AG20443 (cell line): ENCODE measurements around the gene SIPA1L2.

ENCODE experiments used
- DNase-seq: peaks from one replicate; pipeline ENCODE4 v3.0.0; 2012; ENCODE audit warnings: low spot score, mixed read lengths

Gene SIPA1L2

DNA sequence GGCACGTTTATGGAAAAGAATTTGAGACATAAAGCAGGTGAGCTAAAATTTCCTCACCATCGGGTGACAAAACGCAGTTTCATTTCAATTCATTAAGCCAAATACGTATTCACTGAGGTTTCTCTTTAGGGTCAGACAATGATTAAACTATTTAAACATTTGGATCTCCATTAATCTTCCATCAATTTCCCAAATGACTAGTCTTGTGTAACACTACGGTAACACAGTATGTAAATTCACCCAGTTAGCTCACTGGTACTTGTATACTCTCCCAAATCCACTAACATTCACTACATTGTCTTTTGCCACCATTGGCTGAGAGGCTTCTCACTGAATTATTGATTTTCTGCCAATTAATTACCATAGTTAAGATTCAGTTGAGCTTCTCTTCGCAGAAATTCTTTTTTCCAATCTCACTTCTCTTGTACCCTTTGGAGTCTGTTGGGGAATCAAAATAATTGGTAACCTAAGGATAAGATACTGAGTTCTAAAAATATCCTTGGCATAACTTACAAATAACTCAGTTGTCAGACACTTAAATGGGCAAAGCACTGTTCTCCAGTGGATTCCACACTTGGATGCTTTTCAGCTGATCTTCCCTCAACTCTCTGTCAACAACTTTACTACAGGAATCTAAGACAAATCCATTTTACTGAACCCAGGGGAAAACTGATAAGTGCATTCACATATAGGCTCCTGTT, 40.7 kb downstream of the SIPA1L2 start:
- no peak for DNase-seq

DNA sequence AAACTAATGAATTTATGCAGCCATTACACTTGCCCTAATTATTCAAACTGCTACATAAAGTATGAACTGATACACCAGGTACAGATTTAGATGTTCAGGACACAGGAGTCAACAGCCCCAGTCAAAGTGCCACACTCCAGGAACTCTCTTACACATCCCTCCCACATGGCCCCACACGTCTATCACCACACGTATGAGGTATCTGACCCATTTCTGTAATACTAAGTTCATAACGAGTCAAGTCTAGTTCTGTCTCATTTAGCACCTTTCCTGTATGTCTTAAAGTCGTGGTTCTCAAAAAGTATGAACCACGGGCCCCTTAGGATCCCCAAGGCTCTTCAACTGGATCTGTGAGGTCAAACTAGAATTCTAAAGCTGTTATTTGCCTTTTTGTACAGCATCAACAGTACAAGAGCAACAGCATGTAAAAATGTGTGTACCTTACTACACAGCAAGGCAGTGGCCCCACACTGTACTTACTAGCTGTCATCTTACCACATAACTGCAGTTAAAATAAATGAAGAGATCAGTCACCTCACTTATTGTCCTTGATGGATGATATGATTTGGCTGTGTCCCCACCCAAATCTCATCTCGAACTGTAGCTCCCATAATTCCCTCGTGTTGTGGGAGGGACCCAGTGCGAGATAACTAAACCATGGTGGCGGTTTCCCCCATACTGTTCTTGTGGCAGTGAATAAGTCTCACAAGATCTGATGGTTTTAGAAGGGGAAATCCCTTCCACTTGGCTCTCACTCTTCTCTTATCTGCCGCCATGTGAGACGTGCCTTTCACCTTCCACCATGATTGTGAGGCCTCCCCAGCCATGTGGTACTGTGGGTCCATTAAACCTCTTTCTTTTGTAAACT, 42.6 kb downstream of the SIPA1L2 start:
- no peak for DNase-seq

DNA sequence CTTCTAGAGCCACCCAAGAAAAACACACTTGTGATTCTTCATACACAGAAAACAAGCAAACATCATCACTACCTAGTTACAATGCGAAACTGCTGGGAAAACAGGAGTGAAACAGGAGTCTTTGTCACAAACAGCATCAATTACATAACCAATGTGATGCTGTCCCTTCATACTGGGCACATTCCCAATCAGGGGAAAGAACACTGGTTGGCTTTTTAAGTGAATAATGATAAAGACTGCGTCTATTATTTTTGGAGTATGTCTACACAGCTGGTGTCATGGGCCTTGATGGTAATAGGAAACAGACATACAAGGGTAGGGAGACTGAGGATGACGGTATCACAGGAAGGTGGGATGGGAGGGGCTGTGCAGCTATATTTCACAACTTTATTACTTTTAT, 43.3 kb downstream of the SIPA1L2 start:
- no peak for DNase-seq

DNA sequence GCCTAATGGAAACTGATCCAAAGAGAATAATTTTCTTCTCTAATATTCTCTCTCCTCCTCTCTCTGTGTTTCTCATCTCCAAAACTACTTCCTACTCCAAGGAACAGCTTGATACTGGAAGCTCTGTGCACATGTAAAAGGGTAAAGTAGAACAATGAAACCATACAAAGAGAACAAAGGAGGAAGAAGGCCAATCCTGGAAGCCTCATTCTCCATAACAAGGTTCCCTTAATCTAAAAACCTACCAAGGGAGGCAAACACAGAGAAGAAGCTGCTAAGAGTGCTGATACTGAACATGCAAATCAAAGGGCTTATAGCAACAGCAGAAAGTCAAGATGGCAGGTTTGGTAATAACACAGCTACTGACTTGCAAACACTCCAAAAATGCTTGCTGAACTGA, 44.4 kb downstream of the SIPA1L2 start:
- DNase-seq = no peak

DNA sequence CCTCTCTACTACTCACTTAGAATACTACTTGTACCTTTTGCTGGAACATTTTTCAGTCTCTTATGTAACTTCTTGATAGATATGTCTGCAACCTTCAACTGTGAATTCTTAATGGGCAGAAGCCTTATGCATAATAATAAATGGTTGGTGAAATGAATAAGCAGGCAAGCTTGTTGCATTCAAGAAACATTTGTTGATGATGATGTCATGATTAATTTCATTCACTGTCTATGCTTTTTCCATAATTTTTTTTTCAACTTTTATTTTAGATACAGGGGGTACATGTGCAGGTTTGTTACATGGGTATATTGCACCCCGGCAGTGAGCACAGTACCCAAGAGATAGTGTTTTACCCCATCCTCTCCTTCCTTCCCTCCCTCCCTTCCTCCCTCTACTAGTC, 48.0 kb downstream of the SIPA1L2 start:
- no peak for DNase-seq
